ENCODE measurements around the gene SLC9C1. TPM values are rescaled to one million over a fixed set of nuclear protein-coding genes. Genes with fewer than 3 reads are reported as not detected.

The SLC9C1 gene
- total and polyA plus RNA-seq, 2 of the 13 experiments (the other 11 are each of a cell fraction or from before 2014, with no cell fraction given), result not detected

DNA sequence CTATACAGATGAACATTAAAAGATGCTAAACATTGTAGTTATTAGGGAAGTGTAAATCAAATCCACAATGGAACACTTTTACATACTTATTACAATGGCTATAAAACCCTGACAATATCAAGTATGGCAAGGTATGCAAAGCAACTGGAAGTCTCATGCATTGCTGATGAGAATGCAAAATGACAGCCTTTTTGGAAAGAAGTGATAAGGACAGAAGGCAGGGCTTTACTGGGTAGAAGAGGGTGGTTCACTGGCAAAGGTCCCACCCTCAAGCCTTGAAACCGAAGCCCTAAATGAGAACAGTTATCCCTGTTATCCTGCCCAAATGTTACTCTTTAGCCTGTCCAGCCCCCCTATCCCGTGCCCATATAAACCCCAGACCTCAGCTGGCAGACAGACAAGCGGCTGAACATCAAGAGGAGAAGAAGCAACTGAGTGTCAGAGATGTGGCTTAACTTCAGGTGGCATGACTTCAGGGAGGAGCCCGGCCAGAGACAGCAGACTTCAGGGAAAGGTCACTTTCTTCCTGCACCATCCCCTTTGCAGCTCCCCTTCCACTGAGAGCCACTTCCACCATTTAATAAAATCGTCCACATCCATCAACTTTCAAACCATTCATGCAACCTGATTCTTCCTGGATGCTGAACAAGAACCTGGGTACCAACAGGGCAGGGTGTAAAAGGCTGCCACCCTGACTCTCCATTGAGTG is 160.2 kb downstream of the SLC9C1 start:
- FAIRE-seq (no peak), DNase-seq (ENCODE audit: low spot score) (no peak), ATAC-seq (no peak)
- H3K27ac ChIP-seq (ENCODE audit: extremely low read length, insufficient read depth, low read length), result no peak overlapping the region
- POLR2A ChIA-PET, result no interaction called here
- H4K20me1 ChIP-seq (ENCODE audit: insufficient read depth, low read length), result no peaks in the 10 kb centered on the region
- no peaks in the 10 kb centered on the region for H3K79me2 ChIP-seq (ENCODE audit: insufficient read depth, low read length)
- no peak overlapping the region for H3K4me3 ChIP-seq (replicated peaks in 1 of 3; ENCODE audit: insufficient read depth in 1 of 3, low read depth in 2 of 3, low read length in 3 of 3)
- in situ Hi-C loops (cut with HindIII; ENCODE audit: extremely low pct_ligation_motif_present, low pct_unique_long_range_greater_than_20kb) (loop anchor here (10.0 kb wide), 1 partner anchor 381 kb away; no protein-coding TSS in a partner anchor), intact Hi-C loops (cut with micrococcal nuclease; ENCODE audit: unreplicated experiment) (loop anchor here (10.0 kb wide), 1 partner anchor 161 kb away; the partner anchor contains the start of gene SLC9C1)
- no peak for TF ChIP-seq MATR3 (CRISPR knock-in tag; IDR thresholded peaks at IDR 0.05)
- no peaks in the 10 kb centered on the region; a peak in 1 of 5 replicates for H3K27me3 ChIP-seq (ENCODE audit: control insufficient read depth in 1 of 2, insufficient read depth in 2 of 2, low read length in 2 of 2)
- H3K9me3 ChIP-seq (ENCODE audit: low read length), result no peaks in the 10 kb centered on the region
- H2AFZ ChIP-seq (ENCODE audit: low read length), result no peak overlapping the region
- CTCF ChIA-PET (ENCODE audit: low intra/inter-chr PET ratio, low total read pairs), result no interaction called here
- BruUV-seq (replicated peaks), result no TSS peak
- H3K9ac ChIP-seq (ENCODE audit: insufficient read depth, low read depth, low read length), result no peak overlapping the region
- H3K4me1 ChIP-seq (ENCODE audit: insufficient read depth, low read length), result no peaks in the 10 kb centered on the region
- WGBS (ENCODE audit: low lambda C conversion rate), result 0% methylated on average over 5 of the region's 5 CpGs
- H3K36me3 ChIP-seq (replicated peaks in 1 of 2; ENCODE audit: control insufficient read depth in 1 of 2, insufficient read depth in 2 of 2, low read length in 2 of 2), result no peaks in the 10 kb centered on the region
- H3K4me2 ChIP-seq (ENCODE audit: low read depth, low read length), result no peak overlapping the region

DNA sequence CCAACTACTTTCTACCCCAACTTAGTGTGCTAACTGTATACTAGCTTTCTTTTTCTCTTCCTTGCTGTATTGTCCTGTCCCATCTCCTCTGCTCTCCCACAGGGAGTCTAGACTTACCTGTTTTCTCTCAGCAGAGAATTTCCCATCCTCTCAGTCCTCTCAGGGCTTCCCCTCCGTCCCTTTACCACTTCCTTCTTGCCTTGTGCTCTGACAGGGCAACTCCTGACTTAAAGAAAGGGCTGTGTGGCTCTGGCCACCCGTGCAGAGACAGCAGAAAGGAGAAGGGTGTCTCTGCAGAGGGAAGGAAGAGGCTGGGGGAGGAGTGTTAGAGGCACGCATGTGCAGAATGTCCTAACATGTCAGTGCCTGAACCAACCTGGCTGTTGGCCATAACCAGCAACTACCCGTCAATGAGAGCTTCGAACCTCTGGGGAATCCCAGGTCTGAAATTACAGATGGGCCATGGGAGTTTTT is 161.0 kb downstream of the SLC9C1 start, which contains the start of gene GCSAM:
TSS of gene GCSAM (minus strand) at position 274 of the 474 bp plus-strand sequence. CDS start at position 146, 128 bp downstream.
- intact Hi-C loops (cut with micrococcal nuclease; ENCODE audit: unreplicated experiment), result loop anchor here (10.0 kb wide), 1 partner anchor 162 kb away; the partner anchor contains the start of gene SLC9C1
- no peak within 1 kb of the TSS for H3K4me2 ChIP-seq (ENCODE audit: low read depth, low read length)
- no TSS peak for BruUV-seq (replicated peaks)
- in situ Hi-C loops (cut with HindIII; ENCODE audit: extremely low pct_ligation_motif_present, low pct_unique_long_range_greater_than_20kb), result loop anchor here (10.0 kb wide), 1 partner anchor 382 kb away; no protein-coding TSS in a partner anchor
- no peaks in the 10 kb centered on the region for H4K20me1 ChIP-seq (ENCODE audit: insufficient read depth, low read length)
- ATAC-seq (no peak), FAIRE-seq (no peak), DNase-seq (ENCODE audit: low spot score) (no peak)
- no peaks in the 10 kb centered on the region; a peak in 1 of 5 replicates for H3K27me3 ChIP-seq (ENCODE audit: control insufficient read depth in 1 of 2, insufficient read depth in 2 of 2, low read length in 2 of 2)
- H3K4me1 ChIP-seq (ENCODE audit: insufficient read depth, low read length), result no peaks in the 10 kb centered on the region
- POLR2A ChIA-PET, result no interaction called here
- no peak within 1 kb of the TSS for H3K4me3 ChIP-seq (replicated peaks in 1 of 3; ENCODE audit: insufficient read depth in 1 of 3, low read depth in 2 of 3, low read length in 3 of 3)
- no peak within 1 kb of the TSS for H3K27ac ChIP-seq (ENCODE audit: extremely low read length, insufficient read depth, low read length)
- H3K36me3 ChIP-seq (replicated peaks in 1 of 2; ENCODE audit: control insufficient read depth in 1 of 2, insufficient read depth in 2 of 2, low read length in 2 of 2), result no peaks in the 10 kb centered on the region
- no peak within 1 kb of the TSS for H2AFZ ChIP-seq (ENCODE audit: low read length)
- 8% methylated on average over 5 of the region's 5 CpGs for WGBS (ENCODE audit: low lambda C conversion rate)
- no peak within 1 kb of the TSS for H3K9ac ChIP-seq (ENCODE audit: insufficient read depth, low read depth, low read length)
- no peaks in the 10 kb centered on the region for H3K9me3 ChIP-seq (ENCODE audit: low read length)
- CTCF ChIA-PET (ENCODE audit: low intra/inter-chr PET ratio, low total read pairs), result no interaction called here
- H3K79me2 ChIP-seq (ENCODE audit: insufficient read depth, low read length), result no peaks in the 10 kb centered on the region
- TF ChIP-seq ZNF10 (CRISPR knock-in tag; IDR thresholded peaks at IDR 0.05; ENCODE audit: borderline replicate concordance, low read depth), result no peak
- TF ChIP-seq ZNF331 (CRISPR knock-in tag; IDR thresholded peaks at IDR 0.05), result no peak
- TF ChIP-seq USF2 (IDR thresholded peaks at IDR 0.05; ENCODE audit: low read depth, low read length), result no peak
- no peak for TF ChIP-seq USF2 (CRISPR knock-in tag; IDR thresholded peaks at IDR 0.05; ENCODE audit: borderline replicate concordance)
- no peak for TF ChIP-seq ZNF629 (CRISPR knock-in tag; conservative IDR thresholded peaks at IDR 0.05)
- no peak for TF ChIP-seq ZNF552 (CRISPR knock-in tag; IDR thresholded peaks at IDR 0.05; ENCODE audit: borderline replicate concordance)
- TF ChIP-seq, protein P1, sequence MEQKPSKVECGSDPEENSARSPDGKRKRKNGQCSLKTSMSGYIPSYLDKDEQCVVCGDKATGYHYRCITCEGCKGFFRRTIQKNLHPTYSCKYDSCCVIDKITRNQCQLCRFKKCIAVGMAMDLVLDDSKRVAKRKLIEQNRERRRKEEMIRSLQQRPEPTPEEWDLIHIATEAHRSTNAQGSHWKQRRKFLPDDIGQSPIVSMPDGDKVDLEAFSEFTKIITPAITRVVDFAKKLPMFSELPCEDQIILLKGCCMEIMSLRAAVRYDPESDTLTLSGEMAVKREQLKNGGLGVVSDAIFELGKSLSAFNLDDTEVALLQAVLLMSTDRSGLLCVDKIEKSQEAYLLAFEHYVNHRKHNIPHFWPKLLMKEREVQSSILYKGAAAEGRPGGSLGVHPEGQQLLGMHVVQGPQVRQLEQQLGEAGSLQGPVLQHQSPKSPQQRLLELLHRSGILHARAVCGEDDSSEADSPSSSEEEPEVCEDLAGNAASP (CRISPR knock-in tag; IDR thresholded peaks at IDR 0.05; ENCODE audit: borderline replicate concordance), result no peak
- TF ChIP-seq, protein P2, sequence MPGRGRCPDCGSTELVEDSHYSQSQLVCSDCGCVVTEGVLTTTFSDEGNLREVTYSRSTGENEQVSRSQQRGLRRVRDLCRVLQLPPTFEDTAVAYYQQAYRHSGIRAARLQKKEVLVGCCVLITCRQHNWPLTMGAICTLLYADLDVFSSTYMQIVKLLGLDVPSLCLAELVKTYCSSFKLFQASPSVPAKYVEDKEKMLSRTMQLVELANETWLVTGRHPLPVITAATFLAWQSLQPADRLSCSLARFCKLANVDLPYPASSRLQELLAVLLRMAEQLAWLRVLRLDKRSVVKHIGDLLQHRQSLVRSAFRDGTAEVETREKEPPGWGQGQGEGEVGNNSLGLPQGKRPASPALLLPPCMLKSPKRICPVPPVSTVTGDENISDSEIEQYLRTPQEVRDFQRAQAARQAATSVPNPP (CRISPR knock-in tag; IDR thresholded peaks at IDR 0.05), result no peak
- no peak for TF ChIP-seq TBP (CRISPR knock-in tag; IDR thresholded peaks at IDR 0.05)
- TF ChIP-seq NFE2 (CRISPR knock-in tag; IDR thresholded peaks at IDR 0.05), result no peak
- TF ChIP-seq GATAD1 (CRISPR knock-in tag; IDR thresholded peaks at IDR 0.05), result no peak
- TF ChIP-seq HDAC2 (CRISPR knock-in tag; IDR thresholded peaks at IDR 0.05), result no peak
- TF ChIP-seq HMG20A (CRISPR knock-in tag; IDR thresholded peaks at IDR 0.05; ENCODE audit: borderline replicate concordance), result no peak
